ENCODE data around the gene DECR2.
"Not testable (repeated sequence)": the region's sequence is repeated elsewhere in the genome, so short reads cannot be mapped to it uniquely, and the experiment has no call there.

The DECR2 gene

GRCh38 chr16:405548-406506 is 4.1 kb downstream of the DECR2 start:
- DNase-seq: no peak

- DNase-seq: no peak
Measured at GRCh38 chr16:407253-407652, 5.6 kb downstream of the DECR2 start.

GRCh38 chr16:410516-411178 is 9.0 kb downstream of the DECR2 start:
- DNase-seq: no peak

GRCh38 chr16:411576-412265 is 10.0 kb downstream of the DECR2 start:
- DNase-seq: no peak

GRCh38 chr16:414395-415169 is 12.9 kb downstream of the DECR2 start:
- DNase-seq: no peak

- DNase-seq: not testable (repeated sequence)
Measured at GRCh38 chr16:415170-415498, 13.4 kb downstream of the DECR2 start.

- not testable (repeated sequence) for DNase-seq
Measured at GRCh38 chr16:422179-422578, 20.5 kb downstream of the DECR2 start.

- no peak for DNase-seq
Measured at GRCh38 chr16:424033-424622, 22.4 kb downstream of the DECR2 start.

- DNase-seq: no peak
Measured at GRCh38 chr16:424623-425081, 23.0 kb downstream of the DECR2 start.

- peak; percentile 94 for DNase-seq
Measured at GRCh38 chr16:425082-425718, 23.5 kb downstream of the DECR2 start, which contains the start of gene RAB11FIP3. TSS of gene RAB11FIP3 (plus strand) at chr16:425649. CDS start at chr16:426007, 358 bp downstream.

- DNase-seq: peak; percentile 80
Measured at GRCh38 chr16:425740-426114, 24.0 kb downstream of the DECR2 start.

GRCh38 chr16:426115-426905 is 24.6 kb downstream of the DECR2 start:
- DNase-seq: no peak

- DNase-seq: no peak
Measured at GRCh38 chr16:426906-427249, 25.2 kb downstream of the DECR2 start.

GRCh38 chr16:427250-427649 is 25.6 kb downstream of the DECR2 start:
- DNase-seq: no peak

GRCh38 chr16:430904-431303 is 29.2 kb downstream of the DECR2 start:
- no peak for DNase-seq

GRCh38 chr16:440627-441026 is 38.9 kb downstream of the DECR2 start:
- DNase-seq: no peak

- no peak for DNase-seq
Measured at GRCh38 chr16:441447-441846, 39.8 kb downstream of the DECR2 start.

- no peak for DNase-seq
Measured at GRCh38 chr16:442976-443375, 41.3 kb downstream of the DECR2 start.

- no peak for DNase-seq
Measured at GRCh38 chr16:444027-444426, 42.3 kb downstream of the DECR2 start.

GRCh38 chr16:445566-445965 is 43.9 kb downstream of the DECR2 start:
- DNase-seq: no peak

GRCh38 chr16:450385-450784 is 48.7 kb downstream of the DECR2 start:
- DNase-seq: no peak
